A549 treated with AZD2906 at 1 μM for 4 hours (cell line): Measurements from ENCODE around the gene NUDT15. TPM values are rescaled to one million over a fixed set of nuclear protein-coding genes. Genes with fewer than 3 reads are reported as not detected.

Source experiments
- total RNA-seq: library from RNA; stranded (reverse); fragments of 200-300 nt; extraction: Qiagen RNA extraction; gene quantifications from 5 replicates; pipeline ENCODE4 v1.2.3, GENCODE V29; 2022

Gene NUDT15
- total RNA-seq, result 23.2 to 26.6 TPM (median 25.7 TPM) in 5 replicates

GRCh38 chr13:48037346-48038173 lies at the start of gene NUDT15:
NUDT15 (plus strand) TSS chr13:48037726; CDS start chr13:48037747, 21 bp downstream.

DNA sequence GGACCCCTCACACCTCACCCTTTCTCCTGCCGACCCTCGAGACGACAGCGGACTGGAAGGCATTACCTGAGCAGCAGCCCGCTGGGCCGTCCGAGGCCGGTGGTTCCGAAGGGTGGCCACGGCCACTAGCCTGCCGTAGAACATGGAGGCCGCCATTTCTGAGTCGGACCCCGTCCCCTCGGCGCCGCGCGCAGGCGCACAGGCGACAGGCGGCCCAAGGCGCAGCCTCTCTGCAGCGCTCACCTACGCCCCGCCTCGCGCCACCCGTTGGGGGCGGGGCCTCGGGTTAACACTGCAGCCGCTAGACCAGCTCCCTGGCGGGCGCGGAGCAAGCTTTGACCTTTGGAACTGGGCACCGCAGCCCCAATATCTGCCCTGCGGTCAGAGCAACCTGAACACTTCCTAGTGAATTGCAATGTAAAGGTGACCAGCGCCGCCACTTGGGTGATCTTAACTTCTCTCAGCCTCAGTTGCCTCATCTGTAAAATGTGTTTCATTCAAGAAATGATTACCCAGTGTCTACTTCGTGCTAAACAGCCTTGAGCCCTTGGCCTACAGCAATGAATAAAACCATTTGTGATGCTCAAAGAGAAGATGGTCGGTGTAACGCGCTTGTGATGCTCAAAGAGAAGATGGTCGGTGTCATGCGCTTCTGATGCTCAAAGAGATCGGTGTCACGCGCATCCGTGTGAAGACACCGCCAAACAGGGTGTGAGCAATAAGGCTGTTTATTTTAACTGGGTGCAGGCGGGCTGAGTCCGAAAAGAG lies 36.2 kb upstream of the NUDT15 start, which contains the start of gene SUCLA2:
SUCLA2 (minus strand) TSS at position 160 of the 768 bp plus-strand sequence; CDS start at position 156, 4 bp downstream.

DNA sequence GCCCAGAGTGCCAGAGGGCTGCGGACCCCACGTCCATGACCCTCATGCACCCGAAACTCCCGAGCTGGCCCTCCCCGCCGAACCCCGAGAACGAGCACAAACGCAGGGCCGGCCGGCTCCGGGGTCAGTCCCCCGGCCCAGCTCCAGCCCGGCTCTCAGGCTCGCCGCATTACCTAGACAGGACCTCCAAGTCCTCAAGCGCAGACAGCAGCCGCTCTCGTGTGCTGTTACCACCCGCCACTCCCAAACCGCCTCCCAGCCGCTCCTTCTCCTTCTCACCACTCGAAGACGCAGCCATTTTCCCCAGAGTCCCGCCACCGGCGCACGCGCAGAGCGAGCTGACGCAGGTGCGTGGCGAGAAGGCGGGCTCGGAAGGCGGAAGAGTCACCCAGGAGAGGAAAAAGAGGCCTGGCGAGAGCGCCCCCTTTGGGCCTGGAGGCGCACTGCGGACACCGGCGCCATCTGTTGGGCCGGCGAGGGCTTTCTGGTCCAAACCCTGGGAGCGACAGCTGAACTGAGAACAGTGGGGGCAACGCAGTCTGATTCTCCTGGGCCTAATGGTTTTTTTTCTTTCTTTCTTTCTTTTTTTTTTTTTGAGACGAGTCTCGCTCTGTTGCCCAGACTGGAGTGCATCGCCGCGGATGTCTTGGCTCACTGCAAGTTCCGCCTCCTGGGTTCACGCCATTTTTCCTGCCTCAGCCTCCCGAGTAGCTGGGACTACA lies 57.4 kb downstream of the NUDT15 start, which contains the start of gene MED4:
MED4 (minus strand) TSS at position 324 of the 722 bp plus-strand sequence; CDS start at position 298, 26 bp downstream.

Other genes starting within 250 kb of the NUDT15 start
- gene SUCLA2, start 36.5 kb upstream of the NUDT15 start, total RNA-seq, result 26.3 to 31.6 TPM (median 27.7 TPM) in 5 replicates
- gene MED4, start 57.4 kb downstream of the NUDT15 start, total RNA-seq, result 32.6 to 44.0 TPM (median 34.9 TPM) in 5 replicates
- gene ITM2B, start 195.5 kb downstream of the NUDT15 start, total RNA-seq, result 114 to 147 TPM (median 135 TPM) in 5 replicates